ENCODE measurements around the gene ZNF25.
"Not testable (repeated sequence)": the region's sequence is repeated elsewhere in the genome, so short reads cannot be mapped to it uniquely, and the experiment has no call there.

ZNF25 gene

GRCh38 chr10:37947526-37947925 lies 28.9 kb downstream of the ZNF25 start:
- DNase-seq (ENCODE audit: low read depth), result no peak

- no peak for DNase-seq (ENCODE audit: low read depth)
These were observed 38.6 kb downstream of the ZNF25 start for GRCh38 chr10:37937864-37938263.

GRCh38 chr10:37934791-37935190 lies 41.7 kb downstream of the ZNF25 start:
- DNase-seq (ENCODE audit: low read depth), result no peak

- no peak for DNase-seq (ENCODE audit: low read depth)
These were observed 46.0 kb downstream of the ZNF25 start for GRCh38 chr10:37930423-37930822.

GRCh38 chr10:37908165-37908564 lies 68.3 kb downstream of the ZNF25 start:
- DNase-seq (ENCODE audit: low read depth), result not testable (repeated sequence)

GRCh38 chr10:37906382-37906781 lies 70.1 kb downstream of the ZNF25 start:
- no peak for DNase-seq (ENCODE audit: low read depth)

Measured in stimulated activated CD8-positive, alpha-beta memory T cell treated with anti-CD3 and anti-CD28 coated beads, Interleukin-7, amount 100 ng/mL, for 24 hours (primary cell).